Measurements from ENCODE around the gene NPY4R2. TPM values are rescaled to one million over a fixed set of nuclear protein-coding genes. Genes with fewer than 3 reads are reported as not detected.
"Not testable (repeated sequence)": the region's sequence is repeated elsewhere in the genome, so short reads cannot be mapped to it uniquely, and the experiment has no call there.

Gene NPY4R2
- polyA plus RNA-seq, 1 donor from 2014 or later, result not detected

DNA sequence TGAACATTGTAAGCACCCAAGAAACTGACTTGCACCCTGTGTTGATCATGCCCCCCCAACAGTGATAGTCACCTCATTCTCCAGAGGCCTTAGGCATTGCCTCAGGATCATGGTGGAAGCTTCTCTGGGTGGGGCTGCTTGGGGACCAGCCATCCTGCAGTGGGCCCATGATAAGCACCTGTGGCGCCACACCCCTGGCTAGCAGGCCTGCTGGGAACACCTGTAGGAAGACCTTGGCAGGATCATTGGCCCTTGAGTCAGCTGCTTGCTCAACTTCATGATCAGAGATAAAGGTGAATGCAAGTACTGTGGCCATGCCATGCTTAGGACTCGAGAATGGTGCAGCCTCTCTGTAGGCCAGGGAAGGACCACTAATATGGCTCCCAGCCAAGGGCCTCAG lies 42.2 kb downstream of the NPY4R2 start:
- not testable (repeated sequence) for H3K9ac ChIP-seq (ENCODE audit: low read length); H3K9me2 ChIP-seq (ENCODE audit: insufficient read depth, low read length); H3K9me3 ChIP-seq (ENCODE audit: low read length); H3K27me3 ChIP-seq (ENCODE audit: insufficient read depth, low read depth, low read length); H4K20me1 ChIP-seq (ENCODE audit: insufficient read depth); H3K36me3 ChIP-seq (ENCODE audit: insufficient read depth, low read length); H2AFZ ChIP-seq (ENCODE audit: low read depth, low read length); H3K27ac ChIP-seq (ENCODE audit: low read length); H3K4me2 ChIP-seq (ENCODE audit: low read length); H3K79me2 ChIP-seq (replicated peaks; ENCODE audit: insufficient read depth, low read length); H3K4me3 ChIP-seq (ENCODE audit: low read length); H3F3A ChIP-seq (ENCODE audit: insufficient read depth, low read length, poor library complexity, severe bottlenecking)

DNA sequence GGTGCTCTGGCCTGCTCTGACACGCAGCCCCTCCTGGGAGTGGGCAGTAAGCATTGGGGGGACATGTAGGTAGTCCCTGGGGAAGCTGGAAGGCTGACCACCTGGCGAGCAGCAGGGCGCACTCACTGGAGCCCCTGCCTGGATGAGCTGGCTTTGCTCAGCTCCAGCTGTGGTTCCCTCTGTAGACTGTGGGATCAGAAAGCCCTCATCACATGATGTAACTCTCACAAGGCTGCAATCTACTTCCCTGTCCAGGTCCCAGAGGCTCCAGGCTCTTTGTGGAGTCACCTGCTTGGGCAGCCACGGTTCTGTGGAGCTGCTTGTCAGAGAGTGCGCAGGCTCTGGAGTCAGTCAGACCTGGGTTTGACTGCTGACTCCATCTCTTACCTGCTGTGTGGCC lies 44.3 kb downstream of the NPY4R2 start:
- H3K79me2 ChIP-seq (replicated peaks; ENCODE audit: insufficient read depth, low read length); H3K4me3 ChIP-seq (ENCODE audit: low read length); H4K20me1 ChIP-seq (ENCODE audit: insufficient read depth); H3K27me3 ChIP-seq (ENCODE audit: insufficient read depth, low read depth, low read length); H3K9ac ChIP-seq (ENCODE audit: low read length); H3F3A ChIP-seq (ENCODE audit: insufficient read depth, low read length, poor library complexity, severe bottlenecking); H3K4me2 ChIP-seq (ENCODE audit: low read length); H3K36me3 ChIP-seq (ENCODE audit: insufficient read depth, low read length); H3K9me3 ChIP-seq (ENCODE audit: low read length); H3K27ac ChIP-seq (ENCODE audit: low read length); H2AFZ ChIP-seq (ENCODE audit: low read depth, low read length); H3K9me2 ChIP-seq (ENCODE audit: insufficient read depth, low read length): not testable (repeated sequence)

DNA sequence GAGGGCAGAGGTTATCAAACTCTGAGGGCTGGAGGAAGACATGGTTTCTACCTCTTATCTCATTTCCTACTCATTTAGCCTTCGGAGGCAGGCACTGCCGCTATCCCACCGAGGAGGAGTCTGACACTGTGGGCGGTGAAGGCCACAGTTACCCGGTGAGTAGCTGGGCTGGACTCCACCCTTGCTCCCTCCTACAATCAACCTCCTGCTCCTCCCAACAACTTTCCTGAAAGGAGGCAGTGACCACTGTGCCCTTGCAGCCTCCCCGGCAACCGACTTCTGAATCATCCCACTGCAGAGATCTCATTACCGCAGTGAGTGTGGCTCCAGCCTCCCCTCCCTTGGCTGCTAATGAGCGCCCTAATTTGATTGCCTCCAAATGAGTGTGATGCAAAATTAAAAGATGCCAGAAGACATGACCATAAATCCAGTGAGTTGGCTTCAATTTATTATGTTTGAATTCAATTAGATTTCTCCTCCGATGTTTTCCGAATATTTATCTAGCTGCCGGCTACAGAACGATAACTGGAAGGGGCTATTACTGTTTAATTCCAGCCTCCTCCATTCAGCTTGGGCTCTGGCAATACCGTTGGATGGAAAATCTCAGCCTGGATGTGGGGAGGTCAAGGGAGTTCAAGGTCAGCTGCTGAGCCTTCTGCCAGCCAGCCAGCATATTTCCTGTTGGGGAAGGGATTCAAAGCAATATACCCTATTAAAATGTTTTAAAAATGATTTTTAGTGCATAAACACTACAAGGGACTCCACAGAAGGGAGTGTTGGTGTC lies 46.0 kb downstream of the NPY4R2 start:
- H4K20me1 ChIP-seq (ENCODE audit: insufficient read depth); H3K4me3 ChIP-seq (ENCODE audit: low read length); H3K9me2 ChIP-seq (ENCODE audit: insufficient read depth, low read length); H3K9me3 ChIP-seq (ENCODE audit: low read length); H3K9ac ChIP-seq (ENCODE audit: low read length); H3K79me2 ChIP-seq (replicated peaks; ENCODE audit: insufficient read depth, low read length); H3K36me3 ChIP-seq (ENCODE audit: insufficient read depth, low read length); H3F3A ChIP-seq (ENCODE audit: insufficient read depth, low read length, poor library complexity, severe bottlenecking); H3K27me3 ChIP-seq (ENCODE audit: insufficient read depth, low read depth, low read length); H2AFZ ChIP-seq (ENCODE audit: low read depth, low read length); H3K4me2 ChIP-seq (ENCODE audit: low read length); H3K27ac ChIP-seq (ENCODE audit: low read length): not testable (repeated sequence)

DNA sequence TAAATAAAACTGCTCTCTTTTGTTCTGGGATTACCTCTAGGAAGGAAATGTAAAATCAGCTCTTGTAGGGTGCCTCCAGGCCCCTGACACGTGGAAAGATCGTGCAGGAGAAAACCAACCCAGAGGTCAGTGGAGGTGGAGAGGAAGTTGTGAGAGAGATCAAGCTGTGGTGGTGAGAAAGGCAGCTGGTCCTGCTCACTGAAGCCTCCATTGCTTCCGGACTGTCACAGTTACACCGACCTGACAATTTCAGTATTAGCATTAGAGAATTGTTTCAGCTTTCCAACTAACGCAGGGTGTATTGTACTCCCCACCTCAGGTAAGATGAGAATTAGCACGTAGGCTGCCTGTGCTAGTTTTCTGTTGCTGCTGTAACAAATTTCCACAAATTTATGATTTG lies 50.5 kb downstream of the NPY4R2 start:
- not testable (repeated sequence) for H3F3A ChIP-seq (ENCODE audit: insufficient read depth, low read length, poor library complexity, severe bottlenecking); H3K27ac ChIP-seq (ENCODE audit: low read length); H3K36me3 ChIP-seq (ENCODE audit: insufficient read depth, low read length); H3K9ac ChIP-seq (ENCODE audit: low read length); H3K9me3 ChIP-seq (ENCODE audit: low read length); H4K20me1 ChIP-seq (ENCODE audit: insufficient read depth); H3K9me2 ChIP-seq (ENCODE audit: insufficient read depth, low read length); H3K4me3 ChIP-seq (ENCODE audit: low read length); H3K27me3 ChIP-seq (ENCODE audit: insufficient read depth, low read depth, low read length); H3K4me2 ChIP-seq (ENCODE audit: low read length); H2AFZ ChIP-seq (ENCODE audit: low read depth, low read length); H3K79me2 ChIP-seq (replicated peaks; ENCODE audit: insufficient read depth, low read length)

DNA sequence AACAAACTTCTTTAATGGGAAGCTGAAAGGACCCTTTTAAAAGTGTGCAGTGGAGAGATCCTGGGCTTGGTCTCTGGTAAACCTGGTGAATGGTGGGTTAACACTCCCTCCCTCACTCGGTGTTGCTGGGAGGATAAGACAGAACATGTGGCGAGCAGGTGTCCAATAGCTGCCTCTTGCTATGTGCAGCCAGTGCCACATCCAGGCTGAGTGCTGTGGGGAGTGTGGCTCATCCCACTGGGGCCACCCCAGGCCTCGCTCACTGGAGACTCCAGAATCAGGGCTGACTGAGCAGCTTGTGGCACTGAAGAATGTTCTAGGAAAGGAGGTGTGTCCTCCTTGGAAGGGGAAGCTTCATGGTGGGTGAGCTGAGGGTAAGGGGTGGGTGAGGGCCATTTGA lies 51.6 kb downstream of the NPY4R2 start:
- not testable (repeated sequence) for H3K79me2 ChIP-seq (replicated peaks; ENCODE audit: insufficient read depth, low read length); H3K27ac ChIP-seq (ENCODE audit: low read length); H3F3A ChIP-seq (ENCODE audit: insufficient read depth, low read length, poor library complexity, severe bottlenecking); H3K9ac ChIP-seq (ENCODE audit: low read length); H3K4me3 ChIP-seq (ENCODE audit: low read length); H2AFZ ChIP-seq (ENCODE audit: low read depth, low read length); H3K9me3 ChIP-seq (ENCODE audit: low read length); H3K36me3 ChIP-seq (ENCODE audit: insufficient read depth, low read length); H3K9me2 ChIP-seq (ENCODE audit: insufficient read depth, low read length); H3K4me2 ChIP-seq (ENCODE audit: low read length); H4K20me1 ChIP-seq (ENCODE audit: insufficient read depth); H3K27me3 ChIP-seq (ENCODE audit: insufficient read depth, low read depth, low read length)

DNA sequence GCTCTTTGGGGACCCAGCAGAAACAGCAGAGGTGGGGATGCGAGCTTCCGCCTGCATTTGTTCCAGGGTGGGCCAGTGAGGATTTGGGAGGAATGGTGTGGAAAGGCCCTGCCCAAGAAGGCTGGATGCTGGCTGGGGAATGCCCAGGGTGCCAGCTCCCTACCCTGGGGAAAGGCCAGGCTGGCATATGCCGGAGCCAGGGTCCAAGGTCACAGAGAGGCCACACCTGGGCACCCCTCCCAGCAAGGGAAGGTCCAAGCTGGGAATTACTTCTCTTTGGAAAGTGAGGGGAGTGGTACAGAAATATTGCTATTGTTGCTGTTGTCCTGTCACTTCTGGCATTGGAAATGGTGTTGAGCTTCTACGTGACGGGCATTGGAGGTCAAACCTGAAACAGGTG lies 53.1 kb downstream of the NPY4R2 start:
- not testable (repeated sequence) for H3K27ac ChIP-seq (ENCODE audit: low read length); H3K79me2 ChIP-seq (replicated peaks; ENCODE audit: insufficient read depth, low read length); H3K9me2 ChIP-seq (ENCODE audit: insufficient read depth, low read length); H2AFZ ChIP-seq (ENCODE audit: low read depth, low read length); H3K9ac ChIP-seq (ENCODE audit: low read length); H3F3A ChIP-seq (ENCODE audit: insufficient read depth, low read length, poor library complexity, severe bottlenecking); H3K9me3 ChIP-seq (ENCODE audit: low read length); H3K4me3 ChIP-seq (ENCODE audit: low read length); H3K4me2 ChIP-seq (ENCODE audit: low read length); H3K27me3 ChIP-seq (ENCODE audit: insufficient read depth, low read depth, low read length); H3K36me3 ChIP-seq (ENCODE audit: insufficient read depth, low read length); H4K20me1 ChIP-seq (ENCODE audit: insufficient read depth)

DNA sequence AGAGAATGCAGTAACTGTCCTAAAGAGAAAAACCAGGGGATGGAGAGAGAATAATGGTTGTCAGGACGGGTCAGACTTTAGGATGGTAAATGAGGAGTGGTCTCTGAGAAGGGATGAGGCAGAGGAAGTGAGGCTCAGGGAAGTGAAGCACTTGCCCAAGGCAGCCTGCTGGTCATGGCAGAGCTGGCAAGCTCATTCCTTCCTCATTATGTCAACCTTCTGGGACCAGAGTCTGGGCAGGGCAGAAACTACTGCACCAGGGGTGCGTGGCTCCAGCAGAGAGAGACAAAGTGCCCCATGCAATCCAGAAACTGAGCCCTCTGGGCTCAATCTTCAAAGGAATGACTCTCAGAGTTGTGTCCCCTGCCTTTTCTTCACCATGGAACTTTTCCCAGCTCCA lies 53.6 kb downstream of the NPY4R2 start:
- not testable (repeated sequence) for H3K36me3 ChIP-seq (ENCODE audit: insufficient read depth, low read length); H3K27me3 ChIP-seq (ENCODE audit: insufficient read depth, low read depth, low read length); H3K9ac ChIP-seq (ENCODE audit: low read length); H3K79me2 ChIP-seq (replicated peaks; ENCODE audit: insufficient read depth, low read length); H3K4me2 ChIP-seq (ENCODE audit: low read length); H3K9me2 ChIP-seq (ENCODE audit: insufficient read depth, low read length); H3K9me3 ChIP-seq (ENCODE audit: low read length); H3K27ac ChIP-seq (ENCODE audit: low read length); H3K4me3 ChIP-seq (ENCODE audit: low read length); H3F3A ChIP-seq (ENCODE audit: insufficient read depth, low read length, poor library complexity, severe bottlenecking); H4K20me1 ChIP-seq (ENCODE audit: insufficient read depth); H2AFZ ChIP-seq (ENCODE audit: low read depth, low read length)
